Measurements from ENCODE around the gene HLA-DQB2.

GRCh38 chr6:32709625-32710024 lies 53.7 kb downstream of the HLA-DQB2 start:
- TF ChIP-seq CTCF (conservative IDR thresholded peaks at IDR 0.05; ENCODE audit: low read length) (no peak), EZH2phosphoT487 (IDR thresholded peaks at IDR 0.05; ENCODE audit: borderline replicate concordance) (no peak)
